K562 (cell line): ENCODE results near the gene CPSF4. TPM values are rescaled to one million over a fixed set of nuclear protein-coding genes. Genes with fewer than 3 reads are reported as not detected.

ENCODE experiments used
- ETV5 ChIP-seq: sonication (generic); formaldehyde crosslinking; IDR thresholded peaks from 2 replicates; pipeline ENCODE4 v1.4.0; 2020; ENCODE audit warnings: low read depth, mild to moderate bottlenecking, missing genetic modification reagents
- HDAC3 ChIP-seq: fragments of 450-650 bp; IDR thresholded peaks from 2 replicates; pipeline ENCODE4 v1.6.1; 2018; ENCODE audit warnings: borderline replicate concordance, mild to moderate bottlenecking, moderate library complexity; ENCODE audit not compliant: partially characterized antibody
- KHSRP ChIP-seq: fragments of 450-650 bp; IDR thresholded peaks from 2 replicates; pipeline ENCODE4 v1.6.1; 2017
- LCOR ChIP-seq: sonication (generic); formaldehyde crosslinking; IDR thresholded peaks from 2 replicates; pipeline ENCODE4 v1.8.0; 2022; ENCODE audit warnings: mild to moderate bottlenecking, missing genetic modification reagents
- MTF1 ChIP-seq: fragments of 250-450 bp; sonication (Bioruptor Pico); IDR thresholded peaks from 2 replicates; pipeline ENCODE4 v1.9.0; 2021; ENCODE audit warnings: moderate library complexity, mild to moderate bottlenecking, inconsistent platforms, borderline replicate concordance
- NFATC3 ChIP-seq: fragments of 450-650 bp; IDR thresholded peaks from 2 replicates; pipeline ENCODE4 v1.6.1; 2017; ENCODE audit warnings: mild to moderate bottlenecking
- PCBP2 ChIP-seq: fragments of 200-400 bp; formaldehyde crosslinking; IDR thresholded peaks from 2 replicates; pipeline ENCODE4 v1.6.1; 2018; ENCODE audit warnings: low read length, low read depth, mild to moderate bottlenecking, moderate library complexity; ENCODE audit not compliant: poor library complexity, severe bottlenecking
- POLR2AphosphoS2 ChIP-seq: IDR thresholded peaks from 2 replicates; pipeline ENCODE4 v1.6.1; 2012; ENCODE audit warnings: low read length, improper control_type of control experiment
- POLR2H ChIP-seq: IDR thresholded peaks from 2 replicates; pipeline ENCODE4 v1.6.1; 2016; ENCODE audit warnings: missing genetic modification characterization, low read depth, mild to moderate bottlenecking, control low read depth, missing compliant biosample characterization, moderate library complexity
- SMAD3 ChIP-seq: fragments of 450-650 bp; formaldehyde crosslinking; conservative IDR thresholded peaks from 2 replicates; pipeline ENCODE4 v1.4.0; 2020; ENCODE audit warnings: mild to moderate bottlenecking
- SRSF7 ChIP-seq: fragments of 200-400 bp; formaldehyde crosslinking; optimal IDR thresholded peaks from 2 replicates; pipeline ENCODE3; 2017; ENCODE audit warnings: mild to moderate bottlenecking, low read depth, low read length
- TSC22D4 ChIP-seq: fragments of 450-650 bp; IDR thresholded peaks from 2 replicates; pipeline ENCODE4 v1.6.1; 2016; ENCODE audit warnings: missing genetic modification characterization, missing biosample characterization, control low read depth
- ZNF134 ChIP-seq: fragments of 250-450 bp; sonication (Bioruptor Pico); conservative IDR thresholded peaks from 2 replicates; pipeline ENCODE4 v1.4.0; 2020
- ZNF232 ChIP-seq: sonication (generic); formaldehyde crosslinking; IDR thresholded peaks from 2 replicates; pipeline ENCODE4 v1.8.0; 2022; ENCODE audit warnings: mild to moderate bottlenecking, missing genetic modification reagents
- ZNF408 ChIP-seq: fragments of 250-450 bp; sonication (Bioruptor Pico); IDR thresholded peaks from 2 replicates; pipeline ENCODE4 v1.4.0; 2020; ENCODE audit warnings: low read depth, mild to moderate bottlenecking, moderate library complexity
- ZNF551 ChIP-seq: fragments of 250-450 bp; sonication (Bioruptor Pico); IDR thresholded peaks from 2 replicates; pipeline ENCODE4 v1.5.0; 2021; ENCODE audit warnings: mild to moderate bottlenecking, moderate library complexity
- ZNF785 ChIP-seq: fragments of 250-450 bp; sonication (Bioruptor Pico); IDR thresholded peaks from 2 replicates; pipeline ENCODE4 v1.4.0; 2020; ENCODE audit warnings: mild to moderate bottlenecking
- polyA plus RNA-seq, 8 experiments: library from polyadenylated mRNA; depleted of rRNA in 4 of 8; stranded (reverse) in 5 of 8; unstranded in 3 of 8; fragments of >200 nt; fragmentation: Nextera tagmentation in 2 of 8; fragmentation: Illumina TruSeq in 1 of 8; extraction: Ambion mirVana in 2 of 8; extraction: Trizol in 1 of 8; gene quantifications; 2 replicates each; pipeline versions ENCODE4 v1.2.1 to v1.2.3, GENCODE V29; 2011 to 2014; ENCODE audit warnings: inconsistent platforms in 1 of 8, missing spikeins in 1 of 8
- total RNA-seq, 7 experiments: library from RNA; depleted of rRNA in 6 of 7; stranded (reverse); fragments of >200 nt in 6 of 7; fragmentation: Illumina TruSeq in 2 of 7; extraction: Trizol in 2 of 7; gene quantifications; 2 replicates each; pipeline versions ENCODE4 v1.2.1 to v1.2.3, GENCODE V29; 2011 to 2021; ENCODE audit warnings: low replicate concordance in 1 of 7
- TF ChIP-seq, protein P1 (sequence below): fragments of 450-650 bp; formaldehyde crosslinking; IDR thresholded peaks from 2 replicates; pipeline ENCODE4 v1.4.0; 2020; ENCODE audit warnings: mild to moderate bottlenecking
- TF ChIP-seq, protein P2 (sequence below): sonication (generic); formaldehyde crosslinking; IDR thresholded peaks from 2 replicates; pipeline ENCODE4 v1.8.1; 2023; ENCODE audit warnings: mild to moderate bottlenecking, missing genetic modification reagents
- TF ChIP-seq, protein P3 (sequence below): fragments of 250-450 bp; sonication (Bioruptor Pico); IDR thresholded peaks from 2 replicates; pipeline ENCODE4 v1.4.0; 2020; ENCODE audit warnings: mild to moderate bottlenecking
- TF ChIP-seq, protein P4 (sequence below): fragments of 450-650 bp; IDR thresholded peaks from 2 replicates; pipeline ENCODE4 v1.6.1; 2017; ENCODE audit warnings: antibody characterized with exemption

The CPSF4 gene
- total and polyA plus RNA-seq, 9 of the 15 experiments (the other 6 are each of a cell fraction or from before 2014, with no cell fraction given), result 16.9 to 118 (median 71.7) TPM

- TF ChIP-seq, protein P1, sequence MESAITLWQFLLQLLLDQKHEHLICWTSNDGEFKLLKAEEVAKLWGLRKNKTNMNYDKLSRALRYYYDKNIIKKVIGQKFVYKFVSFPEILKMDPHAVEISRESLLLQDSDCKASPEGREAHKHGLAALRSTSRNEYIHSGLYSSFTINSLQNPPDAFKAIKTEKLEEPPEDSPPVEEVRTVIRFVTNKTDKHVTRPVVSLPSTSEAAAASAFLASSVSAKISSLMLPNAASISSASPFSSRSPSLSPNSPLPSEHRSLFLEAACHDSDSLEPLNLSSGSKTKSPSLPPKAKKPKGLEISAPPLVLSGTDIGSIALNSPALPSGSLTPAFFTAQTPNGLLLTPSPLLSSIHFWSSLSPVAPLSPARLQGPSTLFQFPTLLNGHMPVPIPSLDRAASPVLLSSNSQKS (CRISPR knock-in tag), result no peak
- TF ChIP-seq MTF1 (CRISPR knock-in tag) (no peak), ZNF134 (CRISPR knock-in tag) (no peak), TSC22D4 (tag) (no peak), ZNF785 (no peak), NFATC3 (no peak), HDAC3 (no peak), POLR2H (peak; percentile 63; the same call in 1 of the 2 replicates), ETV5 (CRISPR knock-in tag) (no peak), KHSRP (peak; percentile 73), ZNF408 (no peak), PCBP2 (no peak), SMAD3 (CRISPR knock-in tag) (no peak), ZNF232 (0 out of 2 replicates have a peak, but pooled peaks have one; percentile 2), ZNF551 (no peak), POLR2AphosphoS2 (peak; percentile 63; the same call in 1 of the 2 replicates), SRSF7 (no peak), LCOR (CRISPR knock-in tag) (peak; percentile 91)
- TF ChIP-seq, protein P2, sequence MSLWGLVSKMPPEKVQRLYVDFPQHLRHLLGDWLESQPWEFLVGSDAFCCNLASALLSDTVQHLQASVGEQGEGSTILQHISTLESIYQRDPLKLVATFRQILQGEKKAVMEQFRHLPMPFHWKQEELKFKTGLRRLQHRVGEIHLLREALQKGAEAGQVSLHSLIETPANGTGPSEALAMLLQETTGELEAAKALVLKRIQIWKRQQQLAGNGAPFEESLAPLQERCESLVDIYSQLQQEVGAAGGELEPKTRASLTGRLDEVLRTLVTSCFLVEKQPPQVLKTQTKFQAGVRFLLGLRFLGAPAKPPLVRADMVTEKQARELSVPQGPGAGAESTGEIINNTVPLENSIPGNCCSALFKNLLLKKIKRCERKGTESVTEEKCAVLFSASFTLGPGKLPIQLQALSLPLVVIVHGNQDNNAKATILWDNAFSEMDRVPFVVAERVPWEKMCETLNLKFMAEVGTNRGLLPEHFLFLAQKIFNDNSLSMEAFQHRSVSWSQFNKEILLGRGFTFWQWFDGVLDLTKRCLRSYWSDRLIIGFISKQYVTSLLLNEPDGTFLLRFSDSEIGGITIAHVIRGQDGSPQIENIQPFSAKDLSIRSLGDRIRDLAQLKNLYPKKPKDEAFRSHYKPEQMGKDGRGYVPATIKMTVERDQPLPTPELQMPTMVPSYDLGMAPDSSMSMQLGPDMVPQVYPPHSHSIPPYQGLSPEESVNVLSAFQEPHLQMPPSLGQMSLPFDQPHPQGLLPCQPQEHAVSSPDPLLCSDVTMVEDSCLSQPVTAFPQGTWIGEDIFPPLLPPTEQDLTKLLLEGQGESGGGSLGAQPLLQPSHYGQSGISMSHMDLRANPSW (CRISPR knock-in tag), result peak; percentile 95
- TF ChIP-seq, protein P3, sequence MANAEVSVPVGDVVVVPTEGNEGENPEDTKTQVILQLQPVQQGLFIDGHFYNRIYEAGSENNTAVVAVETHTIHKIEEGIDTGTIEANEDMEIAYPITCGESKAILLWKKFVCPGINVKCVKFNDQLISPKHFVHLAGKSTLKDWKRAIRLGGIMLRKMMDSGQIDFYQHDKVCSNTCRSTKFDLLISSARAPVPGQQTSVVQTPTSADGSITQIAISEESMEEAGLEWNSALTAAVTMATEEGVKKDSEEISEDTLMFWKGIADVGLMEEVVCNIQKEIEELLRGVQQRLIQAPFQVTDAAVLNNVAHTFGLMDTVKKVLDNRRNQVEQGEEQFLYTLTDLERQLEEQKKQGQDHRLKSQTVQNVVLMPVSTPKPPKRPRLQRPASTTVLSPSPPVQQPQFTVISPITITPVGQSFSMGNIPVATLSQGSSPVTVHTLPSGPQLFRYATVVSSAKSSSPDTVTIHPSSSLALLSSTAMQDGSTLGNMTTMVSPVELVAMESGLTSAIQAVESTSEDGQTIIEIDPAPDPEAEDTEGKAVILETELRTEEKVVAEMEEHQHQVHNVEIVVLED, result peak; percentile 48
- TF ChIP-seq, protein P4, sequence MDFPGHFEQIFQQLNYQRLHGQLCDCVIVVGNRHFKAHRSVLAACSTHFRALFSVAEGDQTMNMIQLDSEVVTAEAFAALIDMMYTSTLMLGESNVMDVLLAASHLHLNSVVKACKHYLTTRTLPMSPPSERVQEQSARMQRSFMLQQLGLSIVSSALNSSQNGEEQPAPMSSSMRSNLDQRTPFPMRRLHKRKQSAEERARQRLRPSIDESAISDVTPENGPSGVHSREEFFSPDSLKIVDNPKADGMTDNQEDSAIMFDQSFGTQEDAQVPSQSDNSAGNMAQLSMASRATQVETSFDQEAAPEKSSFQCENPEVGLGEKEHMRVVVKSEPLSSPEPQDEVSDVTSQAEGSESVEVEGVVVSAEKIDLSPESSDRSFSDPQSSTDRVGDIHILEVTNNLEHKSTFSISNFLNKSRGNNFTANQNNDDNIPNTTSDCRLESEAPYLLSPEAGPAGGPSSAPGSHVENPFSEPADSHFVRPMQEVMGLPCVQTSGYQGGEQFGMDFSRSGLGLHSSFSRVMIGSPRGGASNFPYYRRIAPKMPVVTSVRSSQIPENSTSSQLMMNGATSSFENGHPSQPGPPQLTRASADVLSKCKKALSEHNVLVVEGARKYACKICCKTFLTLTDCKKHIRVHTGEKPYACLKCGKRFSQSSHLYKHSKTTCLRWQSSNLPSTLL, result no peak
These were observed 61.2 kb downstream of the CPSF4 start, which contains the start of gene ZNF394 (continued) for GRCh38 chr7:99499721-99500636.
